ENCODE measurements around the gene CCS.
"Not testable (repeated sequence)": the region's sequence is repeated elsewhere in the genome, so short reads cannot be mapped to it uniquely, and the experiment has no call there.

The CCS gene

DNA sequence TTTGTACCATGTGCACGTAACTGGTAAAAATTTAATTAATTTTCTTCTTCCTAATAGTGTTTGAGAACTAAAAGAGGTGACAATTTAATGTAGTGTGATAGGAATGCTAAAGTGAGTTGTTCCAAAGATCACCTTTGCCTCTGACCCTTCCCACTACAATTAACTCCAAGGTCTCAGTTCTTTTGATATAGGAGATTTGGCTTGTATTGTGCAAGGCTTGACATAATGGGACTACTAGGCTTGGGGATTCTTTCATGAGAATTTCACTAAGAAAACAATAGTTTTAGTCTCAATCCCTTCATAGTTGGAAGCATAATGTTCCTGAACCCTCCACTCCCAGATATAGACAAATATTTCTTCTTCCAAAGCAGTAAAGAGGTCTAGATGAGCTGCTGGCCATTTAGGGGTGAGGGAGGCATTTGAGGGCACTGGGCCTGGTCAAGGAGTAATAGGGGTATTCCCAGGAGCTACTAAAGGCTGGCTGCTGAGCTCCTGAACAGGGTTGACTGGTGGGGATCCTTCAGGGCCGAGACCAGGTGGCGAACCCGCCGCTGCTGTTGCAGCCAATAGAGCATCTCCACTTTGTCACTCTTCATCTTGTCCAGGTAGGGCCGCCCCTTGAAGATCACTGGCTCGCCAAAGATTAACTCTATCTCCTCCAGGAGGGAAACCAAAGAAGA is 2.8 kb upstream of the CCS start:
- in situ Hi-C loops (cut with HindIII; ENCODE audit: low sequenced_read_pairs) = no loop called here

DNA sequence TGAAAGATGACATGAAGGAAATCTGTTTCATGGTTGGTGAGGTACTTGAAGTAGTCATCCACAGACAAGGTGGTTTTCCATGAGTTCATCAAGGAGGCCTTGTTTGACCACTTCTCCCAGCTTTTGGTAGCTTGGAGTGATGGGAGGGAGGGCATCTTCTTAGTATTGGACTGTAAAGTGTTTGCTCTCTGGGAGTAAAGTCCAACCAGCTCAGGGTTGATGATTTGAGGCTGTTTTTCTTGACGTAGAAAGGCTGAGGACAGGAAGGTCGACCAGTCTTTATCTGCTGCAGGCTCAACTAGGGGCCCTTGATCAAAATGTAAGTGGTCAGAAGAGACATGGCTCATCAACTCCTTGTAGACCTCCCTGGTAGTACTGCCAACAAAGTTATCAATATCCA is 1.8 kb upstream of the CCS start:
- in situ Hi-C loops (cut with HindIII; ENCODE audit: low sequenced_read_pairs) = no loop called here

DNA sequence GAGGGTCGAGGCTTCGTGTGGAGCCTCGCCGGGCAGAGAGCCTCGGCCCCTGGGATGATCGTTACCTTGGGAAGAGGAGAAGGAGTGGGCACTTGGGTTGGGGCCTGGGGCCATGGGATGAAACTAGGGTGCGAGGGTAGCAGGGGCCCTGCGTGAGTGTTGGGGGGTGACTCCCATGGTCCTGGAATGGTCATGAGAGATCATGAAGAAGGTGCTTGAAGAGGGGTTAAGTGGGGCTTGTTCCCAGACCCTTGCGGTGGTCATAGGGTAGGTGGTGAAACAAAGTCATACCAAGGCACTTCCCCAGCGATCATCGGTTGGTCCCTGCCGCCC is 284 bp downstream of the CCS start:
- in situ Hi-C loops (cut with HindIII; ENCODE audit: low sequenced_read_pairs) = no loop called here

DNA sequence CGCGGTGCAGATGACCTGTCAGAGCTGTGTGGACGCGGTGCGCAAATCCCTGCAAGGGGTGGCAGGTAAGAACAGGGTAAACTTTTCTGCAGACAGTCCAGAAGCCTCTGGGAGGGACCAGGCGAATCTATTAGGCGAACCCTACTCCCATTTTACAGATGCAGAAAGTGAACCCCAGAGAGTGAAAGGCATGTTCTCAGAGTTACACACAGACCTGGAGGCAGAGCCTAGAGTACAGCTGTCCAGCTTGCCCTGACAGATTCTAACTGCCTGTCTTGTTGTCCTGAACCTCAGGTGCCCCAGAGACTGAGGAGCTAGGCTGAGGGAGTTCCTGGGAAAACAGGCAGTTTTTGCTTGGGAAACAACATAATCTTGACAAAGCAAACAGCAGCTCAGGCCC is 665 bp downstream of the CCS start:
- in situ Hi-C loops (cut with HindIII; ENCODE audit: low sequenced_read_pairs) = no loop called here

DNA sequence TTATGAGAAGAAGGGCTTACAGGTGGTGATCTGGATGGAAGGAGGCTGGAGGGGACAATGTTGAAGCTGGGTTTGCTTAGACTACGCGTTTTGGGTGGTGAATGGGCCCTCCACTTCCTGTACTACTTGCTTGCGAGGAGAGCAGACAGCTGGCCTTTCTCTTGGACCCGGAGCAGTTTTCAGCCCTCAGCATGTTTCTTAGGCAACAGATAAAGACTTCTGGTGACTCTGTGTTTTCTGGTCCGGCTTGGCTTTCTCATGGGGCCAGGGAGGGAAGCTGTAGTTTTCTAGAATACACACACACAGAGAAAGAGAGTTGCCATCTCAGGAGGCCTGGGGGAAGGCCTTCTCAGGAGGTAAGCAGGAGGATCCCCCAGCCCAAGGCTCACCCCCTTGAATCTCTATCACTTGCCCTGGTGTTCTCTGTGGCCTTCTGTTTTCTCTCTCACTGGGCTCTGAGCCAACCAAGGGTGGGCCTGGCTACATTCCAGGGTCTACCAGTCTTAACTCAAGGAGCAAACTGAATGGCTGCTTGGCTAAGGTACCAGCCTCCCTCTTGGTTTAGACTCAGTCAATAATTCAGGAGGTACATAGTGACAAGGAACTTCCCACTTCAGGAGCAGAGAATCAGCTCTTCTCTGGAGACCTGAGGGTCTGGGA is 2.4 kb downstream of the CCS start:
- in situ Hi-C loops (cut with HindIII; ENCODE audit: low sequenced_read_pairs) = no loop called here

DNA sequence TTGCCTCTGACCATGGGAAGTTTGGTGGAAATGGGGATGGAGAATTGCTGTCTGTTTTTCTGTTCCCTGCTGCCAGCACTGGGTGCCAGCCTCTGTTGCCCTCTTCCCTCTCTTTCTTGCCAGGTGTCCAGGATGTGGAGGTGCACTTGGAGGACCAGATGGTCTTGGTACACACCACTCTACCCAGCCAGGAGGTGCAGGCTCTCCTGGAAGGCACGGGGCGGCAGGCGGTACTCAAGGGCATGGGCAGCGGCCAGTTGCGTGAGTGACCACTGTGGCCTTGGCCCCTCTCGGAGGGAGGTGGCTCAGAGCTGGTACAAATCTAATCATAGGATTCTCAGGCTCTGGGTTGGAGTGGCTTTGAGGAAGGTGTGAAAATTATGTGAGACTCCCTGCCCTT is 6.0 kb downstream of the CCS start:
- in situ Hi-C loops (cut with HindIII; ENCODE audit: low sequenced_read_pairs) = no loop called here

DNA sequence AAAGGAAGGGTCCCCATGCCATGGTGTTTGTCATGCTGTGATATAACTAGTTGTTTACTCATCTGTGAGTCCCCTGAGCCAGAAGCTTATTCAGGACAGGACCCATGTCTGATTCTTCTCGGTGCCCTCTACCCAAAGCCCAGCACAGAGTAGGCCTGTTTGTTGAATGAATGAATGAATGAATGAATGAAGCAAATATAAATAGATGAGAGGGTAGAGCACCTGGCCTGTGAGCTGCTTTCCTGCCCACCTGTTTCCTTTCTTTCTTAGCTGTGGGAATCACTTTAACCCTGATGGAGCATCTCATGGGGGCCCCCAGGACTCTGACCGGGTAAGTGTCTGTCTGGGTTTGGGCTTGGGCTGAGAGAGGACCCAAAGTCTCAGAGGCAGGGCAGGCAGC is 7.2 kb downstream of the CCS start:
- in situ Hi-C loops (cut with HindIII; ENCODE audit: low sequenced_read_pairs) = no loop called here

DNA sequence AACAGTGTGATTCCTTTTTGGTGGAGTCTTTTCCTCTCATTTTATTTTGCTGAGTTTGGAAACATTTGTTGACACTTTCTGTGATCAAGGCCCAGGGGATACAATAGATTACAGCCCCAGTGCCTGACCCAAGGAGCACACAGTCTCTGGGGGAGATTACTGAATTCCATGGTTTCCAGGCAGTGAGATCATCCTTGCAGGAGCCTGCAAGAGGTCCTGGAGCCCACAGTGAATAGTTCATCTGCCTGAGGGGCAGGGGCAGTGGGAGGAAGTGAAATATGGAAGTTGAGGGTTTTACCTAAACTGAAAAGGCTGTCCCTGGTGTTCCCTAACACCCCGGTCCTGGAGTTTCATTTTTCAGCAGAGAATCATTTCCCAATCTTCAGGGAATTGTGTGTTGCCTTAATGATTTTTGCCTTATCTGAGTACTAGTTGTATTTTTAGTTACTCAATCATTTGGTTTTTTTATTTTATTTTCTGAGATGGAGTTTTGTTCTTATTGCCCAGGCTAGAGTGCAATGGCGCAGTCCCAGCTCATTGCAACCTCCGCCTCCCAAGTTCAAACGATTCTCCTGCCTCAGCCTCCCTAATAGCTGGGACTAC is 7.7 kb downstream of the CCS start:
- in situ Hi-C loops (cut with HindIII; ENCODE audit: low sequenced_read_pairs) = no loop called here

DNA sequence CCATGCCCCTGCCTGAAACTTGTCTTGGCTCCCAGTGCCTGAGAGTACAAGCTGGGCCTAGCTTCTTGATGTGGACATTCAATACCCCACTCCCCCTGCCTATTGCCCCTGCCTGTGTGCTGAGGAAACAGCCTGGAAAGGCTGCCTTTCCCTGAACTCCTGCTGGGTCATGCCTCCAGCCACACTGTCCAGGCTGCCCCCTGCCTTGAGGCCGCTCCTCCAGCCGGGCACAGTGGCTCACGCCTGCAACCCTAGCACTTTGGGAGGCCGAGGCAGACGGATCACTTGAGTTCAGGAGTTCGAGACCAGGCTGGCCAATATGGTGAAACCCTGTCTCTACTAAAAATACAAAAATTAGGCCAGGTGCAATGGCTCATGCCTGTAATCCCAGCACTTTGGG is 10.1 kb downstream of the CCS start:
- in situ Hi-C loops (cut with HindIII; ENCODE audit: low sequenced_read_pairs) = no loop called here

DNA sequence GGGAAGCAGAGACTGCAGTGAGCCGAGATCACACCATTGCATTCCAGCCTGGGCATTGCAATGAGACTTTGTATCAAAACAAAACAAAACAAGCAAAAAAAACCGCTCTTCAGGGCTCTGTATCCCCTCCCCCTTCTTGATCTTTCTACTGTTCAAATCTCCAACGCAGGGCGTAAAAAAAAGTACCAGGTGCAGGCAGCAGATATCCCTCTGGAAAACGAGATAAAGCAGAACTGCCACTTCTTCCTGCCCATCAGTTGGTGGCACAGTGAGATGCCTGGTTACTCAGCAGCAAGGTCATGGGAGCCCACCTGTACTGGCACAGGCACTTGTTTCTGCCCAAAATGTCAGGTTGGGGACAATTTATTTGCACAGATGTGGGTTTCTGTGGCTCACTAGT is 11.2 kb downstream of the CCS start:
- in situ Hi-C loops (cut with HindIII; ENCODE audit: low sequenced_read_pairs) = no loop called here

DNA sequence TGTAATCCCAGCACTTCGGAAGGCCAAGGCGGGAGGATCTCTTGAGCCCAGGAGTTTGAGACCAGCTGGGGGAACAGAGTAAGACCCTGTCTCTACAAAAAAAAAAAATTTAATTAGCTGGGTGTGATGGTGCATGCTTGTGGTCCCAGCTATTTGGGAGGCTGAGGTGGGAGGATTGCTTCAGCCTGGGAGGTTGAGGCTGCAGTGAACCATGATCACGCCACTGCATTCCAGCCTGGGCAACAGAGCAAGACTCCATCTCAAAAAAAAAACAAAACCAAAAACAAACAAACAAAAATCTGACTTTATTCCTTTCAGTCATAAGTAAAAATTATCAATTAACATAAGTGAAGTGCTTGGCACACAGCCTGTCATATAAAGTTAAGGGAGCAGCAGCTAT is 13.6 kb downstream of the CCS start:
- in situ Hi-C loops (cut with HindIII; ENCODE audit: low sequenced_read_pairs) = not testable (repeated sequence)

DNA sequence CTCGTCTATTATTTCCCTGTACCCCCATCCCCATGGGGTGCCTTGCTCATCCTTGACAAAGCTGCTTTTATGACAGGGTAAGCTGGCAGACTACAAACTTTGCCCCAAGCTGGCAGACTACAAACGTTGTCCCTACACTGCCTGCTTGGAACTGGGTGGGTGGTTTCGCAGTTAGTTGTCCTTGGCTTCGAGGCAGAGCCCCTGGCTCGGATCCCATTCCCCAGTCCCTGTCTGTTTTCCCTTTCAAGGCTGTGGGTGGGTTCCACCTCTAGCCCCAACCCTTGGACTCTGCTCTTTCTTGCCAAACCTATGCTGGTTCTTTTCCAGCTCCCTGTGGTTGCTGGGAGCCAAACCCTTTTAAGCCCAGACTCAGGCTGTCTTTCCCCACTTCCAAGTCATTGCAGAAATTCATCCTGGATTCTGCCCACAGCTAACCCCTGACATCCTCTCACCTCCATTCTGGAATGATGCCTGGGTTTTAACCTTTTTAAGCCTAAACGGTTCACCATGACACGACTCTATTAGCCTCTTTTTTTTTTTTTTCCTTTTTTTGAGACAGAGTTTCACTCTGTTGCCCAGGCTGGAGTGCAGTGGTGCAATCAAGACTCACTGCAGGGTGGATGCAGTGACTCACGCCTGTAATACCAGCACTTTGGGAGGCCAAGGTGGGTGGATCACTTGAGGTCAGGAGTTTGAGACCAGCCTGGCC is 14.3 kb downstream of the CCS start:
- in situ Hi-C loops (cut with HindIII; ENCODE audit: low sequenced_read_pairs) = no loop called here

DNA sequence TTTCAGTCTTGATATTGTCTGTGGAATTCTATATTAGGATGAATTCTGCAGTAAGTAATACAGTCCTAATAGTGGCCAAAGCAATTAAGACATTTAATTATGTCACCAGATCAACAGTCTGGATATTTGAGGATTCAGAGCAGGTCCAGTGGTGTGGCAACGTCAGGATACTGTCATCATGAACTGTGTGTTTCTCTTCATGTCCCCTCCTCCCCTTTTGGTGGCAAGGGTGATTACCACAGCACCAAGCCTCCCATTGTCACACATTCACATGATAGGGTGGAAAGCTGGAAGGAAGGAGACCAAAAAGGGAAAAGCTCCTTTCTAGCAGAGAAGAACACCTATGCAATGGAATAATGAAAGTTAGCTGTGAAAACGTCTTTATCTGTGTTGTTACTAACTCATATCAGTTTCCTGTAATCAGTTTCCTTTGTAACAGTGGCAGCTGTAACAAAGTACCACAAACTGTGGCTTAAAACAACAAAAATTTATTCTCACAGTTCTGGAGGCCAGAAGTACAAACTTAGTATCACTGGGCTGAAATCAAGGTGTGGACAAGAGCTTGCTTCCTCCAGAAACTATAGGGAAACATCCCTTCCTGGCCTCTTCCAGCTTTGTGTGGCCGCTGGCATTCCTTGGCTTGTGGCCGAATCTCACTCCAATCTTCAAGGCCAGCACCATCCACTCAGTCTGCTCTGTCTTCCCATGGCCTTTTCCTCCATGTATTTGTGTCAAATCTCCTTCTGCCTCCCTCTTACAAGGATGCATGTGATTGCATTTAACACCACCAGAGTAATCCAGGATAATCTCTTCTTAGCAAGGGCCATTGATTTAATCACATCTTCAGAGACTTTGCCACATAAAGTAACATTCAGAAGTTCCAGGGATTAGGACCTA is 17.0 kb downstream of the CCS start:
- in situ Hi-C loops (cut with HindIII; ENCODE audit: low sequenced_read_pairs) = no loop called here

DNA sequence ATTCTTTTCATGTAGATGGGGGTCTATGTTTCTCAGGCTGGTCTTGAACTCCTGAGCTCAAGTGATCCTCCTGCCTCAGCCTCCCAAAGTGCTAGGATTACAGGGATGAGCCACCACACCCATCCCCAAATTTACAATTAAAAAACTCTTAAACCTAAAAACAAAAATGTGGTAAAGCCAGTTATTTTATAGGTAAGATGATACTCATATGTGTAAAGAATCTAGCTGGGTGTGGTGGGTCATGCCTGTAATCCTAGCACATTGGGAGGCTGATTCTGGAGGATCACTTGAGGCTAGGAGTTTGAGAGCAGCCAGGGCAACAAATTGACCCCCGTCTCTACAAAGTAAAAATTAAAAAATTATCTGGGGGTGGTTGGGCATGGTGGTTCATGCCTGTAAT is 19.5 kb downstream of the CCS start:
- in situ Hi-C loops (cut with HindIII; ENCODE audit: low sequenced_read_pairs) = no loop called here

DNA sequence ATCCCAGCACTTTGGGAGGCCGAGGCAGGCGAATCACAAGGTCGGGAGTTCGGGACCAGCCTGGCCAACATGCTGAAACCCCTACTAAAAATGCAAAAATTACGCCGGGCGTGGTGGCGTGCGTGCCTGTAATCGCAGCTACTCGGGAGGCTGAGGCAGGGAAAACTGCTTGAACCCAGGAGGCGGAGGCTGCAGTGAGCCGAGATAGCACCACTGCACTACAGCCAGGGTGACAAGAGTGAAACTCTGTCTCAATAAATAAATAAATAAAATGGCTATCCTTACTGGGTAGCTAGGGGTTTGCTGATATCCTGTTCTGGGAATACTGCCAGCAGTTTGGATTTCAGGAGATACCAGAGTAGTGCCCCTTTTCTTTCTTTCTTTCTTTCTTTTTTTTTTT is 21.1 kb downstream of the CCS start:
- in situ Hi-C loops (cut with HindIII; ENCODE audit: low sequenced_read_pairs) = no loop called here

DNA sequence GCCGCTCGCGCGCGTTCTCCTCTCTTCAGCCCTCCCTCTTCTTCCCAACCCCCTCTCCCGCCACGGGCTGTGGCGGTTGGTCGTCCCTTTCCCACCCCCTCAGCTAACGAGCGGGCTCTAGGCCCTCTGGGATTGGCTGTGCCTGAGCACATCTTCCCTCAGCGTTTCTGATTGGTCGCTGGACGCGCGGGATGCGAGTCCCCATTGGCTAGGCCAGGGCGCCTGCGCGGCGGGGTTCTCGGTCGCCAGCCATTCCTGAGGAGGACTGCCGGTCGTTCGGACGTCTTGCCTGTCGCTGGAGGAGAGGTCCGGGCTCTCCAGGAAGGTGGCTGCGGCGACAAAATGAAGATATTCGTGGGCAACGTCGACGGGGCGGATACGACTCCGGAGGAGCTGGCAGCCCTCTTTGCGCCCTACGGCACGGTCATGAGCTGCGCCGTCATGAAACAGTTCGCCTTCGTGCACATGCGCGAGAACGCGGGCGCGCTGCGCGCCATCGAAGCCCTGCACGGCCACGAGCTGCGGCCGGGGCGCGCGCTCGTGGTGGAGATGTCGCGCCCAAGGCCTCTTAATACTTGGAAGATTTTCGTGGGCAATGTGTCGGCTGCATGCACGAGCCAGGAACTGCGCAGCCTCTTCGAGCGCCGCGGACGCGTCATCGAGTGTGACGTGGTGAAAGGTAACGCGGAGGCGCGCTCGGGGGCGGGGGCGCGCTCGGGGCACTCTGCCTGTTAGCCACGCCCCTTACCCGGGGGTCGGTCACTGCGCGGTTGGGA is 23.6 kb downstream of the CCS start, which contains the start of gene RBM14:
TSS of gene RBM14 (plus strand) at position 252 of the 776 bp plus-strand sequence. CDS start at position 343, 91 bp downstream.
- in situ Hi-C loops (cut with HindIII; ENCODE audit: low sequenced_read_pairs) = no loop called here

DNA sequence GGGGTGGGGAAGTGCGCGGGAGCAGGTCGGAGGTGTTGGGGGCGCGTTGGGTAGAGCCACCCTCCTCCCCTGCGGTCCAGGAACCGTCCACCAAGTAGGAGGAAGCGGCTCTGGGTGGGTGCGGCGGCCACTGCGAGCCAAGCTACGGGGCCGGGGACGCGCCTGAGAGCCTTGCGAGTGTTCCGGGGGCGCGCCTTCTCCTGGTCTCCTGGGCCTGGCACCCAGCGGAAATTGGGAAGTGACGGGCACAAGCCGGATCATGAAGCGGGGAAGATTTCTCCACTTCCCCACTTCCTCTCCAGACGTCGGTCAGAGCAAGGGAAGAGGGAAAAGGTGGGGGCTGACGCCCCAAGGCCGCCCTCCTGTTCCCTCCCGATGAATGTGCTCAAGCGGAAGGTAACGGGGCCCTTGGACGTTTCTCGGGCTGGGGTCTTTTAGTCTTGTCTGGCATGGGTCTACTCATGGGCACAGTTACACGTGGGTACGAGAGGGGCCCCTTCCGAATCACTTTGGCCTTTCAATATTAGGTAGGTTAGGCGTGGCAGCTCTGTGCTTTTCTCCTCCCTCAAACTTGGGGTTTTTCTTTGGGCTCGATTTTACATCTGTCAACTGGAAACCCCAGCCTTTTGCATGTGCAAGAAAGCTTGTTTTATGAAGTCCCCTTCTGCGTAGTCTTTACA is 24.3 kb downstream of the CCS start:
- in situ Hi-C loops (cut with HindIII; ENCODE audit: low sequenced_read_pairs) = no loop called here

DNA sequence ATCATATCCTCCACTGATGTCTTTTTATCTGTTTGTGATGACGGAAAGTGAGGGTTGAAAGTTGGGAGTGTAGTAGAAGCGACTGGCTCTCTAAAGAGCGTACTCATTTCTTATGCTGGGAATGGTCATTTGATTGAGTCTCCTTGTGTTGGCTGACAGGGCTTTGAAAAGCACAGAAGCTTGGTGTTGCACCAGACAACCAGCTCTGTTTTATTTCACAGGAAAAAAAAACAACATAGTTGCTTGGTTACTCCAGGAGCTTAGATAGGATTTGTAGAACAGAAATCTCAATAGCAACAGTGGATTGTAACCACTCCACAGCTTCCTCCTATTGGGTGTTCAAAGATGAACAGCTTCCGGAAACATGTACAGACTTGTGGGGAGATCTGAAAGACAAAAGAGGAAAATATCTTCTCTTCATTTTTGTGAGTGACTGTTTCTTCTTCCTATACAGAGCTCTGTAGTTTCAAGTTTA is 26.1 kb downstream of the CCS start:
- in situ Hi-C loops (cut with HindIII; ENCODE audit: low sequenced_read_pairs) = no loop called here

DNA sequence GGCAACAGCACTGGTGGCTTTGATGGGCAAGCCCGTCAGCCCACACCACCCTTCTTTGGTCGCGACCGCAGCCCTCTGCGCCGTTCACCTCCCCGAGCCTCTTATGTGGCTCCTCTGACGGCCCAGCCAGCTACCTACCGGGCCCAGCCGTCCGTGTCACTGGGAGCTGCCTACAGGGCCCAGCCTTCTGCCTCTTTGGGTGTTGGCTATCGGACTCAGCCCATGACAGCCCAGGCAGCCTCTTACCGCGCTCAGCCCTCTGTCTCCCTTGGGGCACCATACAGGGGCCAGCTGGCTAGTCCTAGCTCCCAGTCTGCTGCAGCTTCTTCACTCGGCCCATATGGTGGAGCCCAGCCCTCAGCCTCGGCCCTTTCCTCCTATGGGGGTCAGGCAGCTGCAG is 31.5 kb downstream of the CCS start:
- in situ Hi-C loops (cut with HindIII; ENCODE audit: low sequenced_read_pairs) = no loop called here
